K562 (cell line): ENCODE results near the gene RNF20. TPM values are rescaled to one million over a fixed set of nuclear protein-coding genes. Genes with fewer than 3 reads are reported as not detected.

Experiments
- ATAC-seq: fragments of 200-7000 bp; cut with Tn5 transposase; 3 replicates; pipeline ENCODE4 v1.9.1; 2020; ENCODE audit warnings: moderate library complexity
- BruUV-seq: library from RNA; stranded (reverse); fragments of 400-500 nt; replicated peaks from 2 replicates; lab custom pipeline; 2021; lab: Mats Ljungman, UMichigan
- CTCF ChIA-PET: fragments of 300-600 bp; formaldehyde crosslinking; extraction: SDS; loops from one replicate; lab custom pipeline; 2021; ENCODE audit warnings: low intra/inter-chr PET ratio; lab: Yijun Ruan, JAX
- POLR2A ChIA-PET: fragments of 300-600, 350-650 bp; sonication (Branson Sonifier 250); formaldehyde crosslinking; extraction: SDS; loops from one replicate; lab custom pipeline; 2021; ENCODE audit warnings: antibody characterized with exemption, inconsistent platforms; lab: Yijun Ruan, JAX
- DNase-seq, 4 experiments: peaks; one replicate each; pipeline versions ENCODE4 v3.0.0 to v3.0.0-alpha.2; 2011 to 2018; ENCODE audit warnings: low spot score in 3 of 4, mixed read lengths in 3 of 4; ENCODE audit errors: extremely low read depth in 1 of 4
- FAIRE-seq: peaks from 2 replicates; lab custom pipeline; 2011; peaks lifted over from hg19 to GRCh38; lab: Jason Lieb, UNC
- H2AFZ ChIP-seq: 2 replicates; pipeline ENCODE4 v1.6.0; 2011; ENCODE audit warnings: low read depth, low read length, control low read depth, inconsistent platforms
- H3K27ac ChIP-seq: fragments of 200-600 bp; 3 replicates; pipeline ENCODE4 v1.8.0; 2011; ENCODE audit warnings: low read depth, mild to moderate bottlenecking, control low read depth, inconsistent platforms, low read length, moderate library complexity, mixed read lengths; ENCODE audit errors: extremely low read depth
- H3K27me3 ChIP-seq, 2 experiments: fragments of 300-600 bp in 1 of 2; 2 replicates in 1 of 2; 3 replicates in 1 of 2; pipeline versions ENCODE4 v1.6.0 to v1.8.0; 2011; ENCODE audit warnings: inconsistent platforms in 2 of 2, low read length in 2 of 2, mild to moderate bottlenecking in 1 of 2, mixed read lengths in 1 of 2, moderate library complexity in 1 of 2; ENCODE audit not compliant: control insufficient read depth in 2 of 2, insufficient read depth in 2 of 2
- H3K36me3 ChIP-seq: fragments of 300-600 bp; 3 replicates; pipeline ENCODE4 v1.8.0; 2011; ENCODE audit warnings: mild to moderate bottlenecking, low read length, inconsistent platforms; ENCODE audit not compliant: control insufficient read depth, insufficient read depth
- H3K4me1 ChIP-seq, 2 experiments: fragments of 200-600 bp in 1 of 2; replicated peaks in 1 of 2; 2 replicates in 1 of 2; 3 replicates in 1 of 2; pipeline versions ENCODE4 v1.5.1 to v1.8.0; 2011; ENCODE audit warnings: inconsistent platforms in 2 of 2, low read length in 2 of 2, mild to moderate bottlenecking in 1 of 2, mixed read lengths in 1 of 2, moderate library complexity in 1 of 2; ENCODE audit not compliant: control insufficient read depth in 2 of 2, insufficient read depth in 2 of 2
- H3K4me2 ChIP-seq: 2 replicates; pipeline ENCODE4 v1.6.1; 2011; ENCODE audit warnings: low read length, control low read depth, inconsistent platforms, mixed read lengths; ENCODE audit not compliant: insufficient read depth
- H3K4me3 ChIP-seq: fragments of 200-600 bp; sonication (generic), shearing (Covaris generic); 2 replicates; pipeline ENCODE4 v1.5.1; 2016; ENCODE audit warnings: control low read depth, inconsistent platforms
- H3K79me2 ChIP-seq: fragments of 200-600 bp; 3 replicates; pipeline ENCODE4 v1.8.0; 2011; ENCODE audit warnings: low read length, inconsistent platforms; ENCODE audit not compliant: control insufficient read depth, insufficient read depth
- H3K9ac ChIP-seq, 2 experiments: 2 replicates each; pipeline versions ENCODE4 v1.6.0 to v1.6.1; 2011; ENCODE audit warnings: low read depth in 2 of 2, low read length in 2 of 2, control low read depth in 1 of 2, inconsistent platforms in 1 of 2, mild to moderate bottlenecking in 1 of 2, mixed read lengths in 1 of 2; ENCODE audit not compliant: insufficient read depth in 1 of 2
- H3K9me1 ChIP-seq: one replicate; pipeline ENCODE4 v1.6.0; 2011; ENCODE audit warnings: inconsistent platforms, mild to moderate bottlenecking, low read length, moderate library complexity; ENCODE audit not compliant: control insufficient read depth, insufficient read depth
- H3K9me3 ChIP-seq: replicated peaks from 2 replicates; pipeline ENCODE4 v1.5.1; 2011; ENCODE audit warnings: low read depth, low read length, inconsistent platforms; ENCODE audit not compliant: control insufficient read depth, insufficient read depth
- H4K20me1 ChIP-seq: replicated peaks from 2 replicates; pipeline ENCODE4 v1.6.1; 2011; ENCODE audit warnings: low read length, inconsistent platforms, mixed read lengths; ENCODE audit not compliant: control insufficient read depth, insufficient read depth
- EP400 ChIP-seq: fragments of 450-650 bp; IDR thresholded peaks from 2 replicates; pipeline ENCODE4 v1.6.1; 2017; ENCODE audit warnings: antibody characterized with exemption, mild to moderate bottlenecking, moderate library complexity
- HIVEP1 ChIP-seq: fragments of 250-450 bp; sonication (Bioruptor Pico); IDR thresholded peaks from 2 replicates; pipeline ENCODE4 v1.4.0; 2020; ENCODE audit warnings: mild to moderate bottlenecking
- HMGN3 ChIP-seq: IDR thresholded peaks from 2 replicates; pipeline ENCODE4 v1.6.1; 2011; ENCODE audit warnings: borderline replicate concordance, low read depth, mild to moderate bottlenecking, mixed read lengths, low read length; ENCODE audit not compliant: insufficient read length; ENCODE audit errors: extremely low read depth
- KDM1A ChIP-seq, 2 experiments: fragments of 450-650 bp; IDR thresholded peaks; 2 replicates each; pipeline ENCODE4 v1.6.1; 2016; ENCODE audit warnings: mild to moderate bottlenecking in 2 of 2
- MAFG ChIP-seq: fragments of 450-650 bp; conservative IDR thresholded peaks from 2 replicates; pipeline ENCODE4 v1.6.1; 2016; ENCODE audit warnings: missing genetic modification characterization, missing compliant biosample characterization
- MXI1 ChIP-seq: IDR thresholded peaks from 2 replicates; pipeline ENCODE4 v1.6.1; 2011; ENCODE audit warnings: low read depth, mild to moderate bottlenecking, improper control_type of control experiment, low read length
- MYC ChIP-seq, 2 experiments: fragments of 250-450 bp in 1 of 2; sonication (Bioruptor Pico) in 1 of 2; IDR thresholded peaks; 2 replicates each; pipeline versions ENCODE4 v1.5.1 to v1.6.1; 2012 to 2021; ENCODE audit warnings: low read depth in 2 of 2, borderline replicate concordance in 1 of 2, improper control_type of control experiment in 1 of 2, low read length in 1 of 2, mild to moderate bottlenecking in 1 of 2, moderate library complexity in 1 of 2
- NR4A1 ChIP-seq, 2 experiments: fragments of 250-450 bp in 1 of 2; fragments of 450-650 bp in 1 of 2; sonication (Bioruptor Pico) in 1 of 2; IDR thresholded peaks; 2 replicates each; pipeline versions ENCODE4 v1.4.0 to v1.6.1; 2016 to 2020; ENCODE audit warnings: mild to moderate bottlenecking in 2 of 2, missing compliant biosample characterization in 1 of 2, missing genetic modification characterization in 1 of 2, moderate library complexity in 1 of 2
- POLR2AphosphoS5 ChIP-seq: IDR thresholded peaks from 2 replicates; pipeline ENCODE4 v1.6.1; 2011; ENCODE audit warnings: mild to moderate bottlenecking, low read depth, low read length, moderate library complexity; ENCODE audit not compliant: control insufficient read depth, insufficient read depth
- RBM14 ChIP-seq: fragments of 200-400 bp; formaldehyde crosslinking; IDR thresholded peaks from 2 replicates; pipeline ENCODE4 v1.6.1; 2018; ENCODE audit warnings: low read depth, mild to moderate bottlenecking, low read length, moderate library complexity, borderline replicate concordance; ENCODE audit not compliant: insufficient read depth
- SMAD3 ChIP-seq: fragments of 450-650 bp; formaldehyde crosslinking; conservative IDR thresholded peaks from 2 replicates; pipeline ENCODE4 v1.4.0; 2020; ENCODE audit warnings: mild to moderate bottlenecking
- XRCC4 ChIP-seq: IDR thresholded peaks from one replicate; pipeline ENCODE4 v1.6.1; 2011; ENCODE audit not compliant: insufficient read depth, insufficient read length; ENCODE audit errors: extremely low read depth
- YY1 ChIP-seq, 3 experiments: IDR thresholded peaks; 2 replicates each; pipeline ENCODE4 v1.6.1; 2011; ENCODE audit warnings: low read length in 2 of 3, mild to moderate bottlenecking in 2 of 3, moderate library complexity in 2 of 3, borderline replicate concordance in 1 of 3, control low read depth in 1 of 3, low read depth in 1 of 3; ENCODE audit not compliant: insufficient read depth in 3 of 3, insufficient replicate concordance in 2 of 3, control insufficient read depth in 1 of 3, insufficient read length in 1 of 3; ENCODE audit errors: extremely low read depth in 1 of 3
- ZFX ChIP-seq: sonication (generic); formaldehyde crosslinking; IDR thresholded peaks from 2 replicates; pipeline ENCODE4 v1.8.0; 2022; ENCODE audit warnings: mild to moderate bottlenecking, missing genetic modification reagents, moderate library complexity
- ZNF583 ChIP-seq: fragments of 250-450 bp; sonication (Bioruptor Pico); IDR thresholded peaks from 2 replicates; pipeline ENCODE4 v1.4.0; 2020
- WGBS: fragments of 100-300 bp; shearing (Covaris generic); methylation state at CpG from one replicate; pipeline ENCODE4 v1.1.6; 2016; ENCODE audit warnings: low coverage, mixed read lengths; ENCODE audit not compliant: insufficient coverage; ENCODE audit errors: missing lambda C conversion rate; 5-methylcytosine and 5-hydroxymethylcytosine counted together
- in situ Hi-C: fragments of 300-500 bp; cut with MboI; formaldehyde crosslinking; loops from 4 replicates; pipeline ENCODE4 v1.15.0; 2018; ENCODE audit warnings: inconsistent platforms, mixed read lengths
- intact Hi-C: fragments of 100-400 bp; cut with micrococcal nuclease; formaldehyde crosslinking; loops from 2 replicates; pipeline ENCODE4 v1.14.2; 2022
- polyA plus RNA-seq, 8 experiments: library from polyadenylated mRNA; depleted of rRNA in 4 of 8; stranded (reverse) in 5 of 8; unstranded in 3 of 8; fragments of >200 nt; fragmentation: Nextera tagmentation in 2 of 8; fragmentation: Illumina TruSeq in 1 of 8; extraction: Ambion mirVana in 2 of 8; extraction: Trizol in 1 of 8; gene quantifications; 2 replicates each; pipeline versions ENCODE4 v1.2.1 to v1.2.3, GENCODE V29; 2011 to 2014; ENCODE audit warnings: inconsistent platforms in 1 of 8, missing spikeins in 1 of 8
- total RNA-seq, 7 experiments: library from RNA; depleted of rRNA in 6 of 7; stranded (reverse); fragments of >200 nt in 6 of 7; fragmentation: Illumina TruSeq in 2 of 7; extraction: Trizol in 2 of 7; gene quantifications; 2 replicates each; pipeline versions ENCODE4 v1.2.1 to v1.2.3, GENCODE V29; 2011 to 2021; ENCODE audit warnings: low replicate concordance in 1 of 7
- TF ChIP-seq, protein P1 (sequence below): fragments of 150-350 bp; IDR thresholded peaks from 2 replicates; pipeline ENCODE4 v1.6.1; 2014; ENCODE audit warnings: low read depth, mild to moderate bottlenecking, low read length, borderline replicate concordance

The RNF20 gene
- total and polyA plus RNA-seq, 9 of the 15 experiments (the other 6 are each of a cell fraction or from before 2014, with no cell fraction given), result 5.5 to 25.0 (median 22.1) TPM

- Histone ChIP-seq H4K20me1 (no peaks in the 10 kb centered on the region), H3K9me3 (no peaks in the 10 kb centered on the region), H3K4me2 (peak overlapping the region; percentile 77), H3K9me1 (no peaks in the 10 kb centered on the region), H3K27me3 (no peaks in the 10 kb centered on the region), H2AFZ (peak overlapping the region; percentile 94), H3K4me1 (peaks cover 5 to 19% of the 10 kb centered on the region in 2 experiments; a peak in 4 of 5 replicates), H3K27ac (peak overlapping the region; percentile 58), H3K79me2 (peaks cover 15% of the 10 kb centered on the region; the same call in 2 of the 3 replicates), H3K9ac (peak overlapping the region; percentile 59 to 92), H3K4me3 (peak overlapping the region; percentile 47), H3K36me3 (no peaks in the 10 kb centered on the region; the same call in 2 of the 3 replicates)
- peak in 3 of 4 experiments; percentile 17 to 71 (median 49) for DNase-seq
- peak; percentile 86 for ATAC-seq
- in situ Hi-C loops, result no loop called here
- no peak for FAIRE-seq
- intact Hi-C loops, result no loop called here
- CTCF ChIA-PET, result interaction anchor here (1.0 kb wide), 1 partner anchor 43 kb away, joined by 3 read pairs; no protein-coding TSS in a partner anchor
- WGBS, result 7% methylated on average over 56 of the region's 61 CpGs
- POLR2A ChIA-PET, result interaction anchor here (0.6 to 1.1 kb wide), 4 partner anchors 17 to 1751 kb away, joined by 3 to 4 read pairs (median 4); no protein-coding TSS in a partner anchor
- TSS peak; percentile 76 for BruUV-seq
- TF ChIP-seq ZNF583 (CRISPR knock-in tag) (no peak), EP400 (peak; percentile 31; the same call in 1 of the 2 replicates), HMGN3 (peak; percentile 48), HIVEP1 (no peak), RBM14 (no peak), YY1 (IDR thresholded peaks at IDR 0.05; ENCODE audit: borderline replicate concordance in 1 of 3, control insufficient read depth in 1 of 3, extremely low read depth in 1 of 3, insufficient read depth in 3 of 3, insufficient read length in 1 of 3, insufficient replicate concordance in 2 of 3, low read depth in 1 of 3, low read length in 2 of 3) (peak in 2 of 3 experiments; percentile 12 to 54), XRCC4 (no peak), KDM1A (IDR thresholded peaks at IDR 0.05) (no peak), POLR2AphosphoS5 (peak; percentile 52), NR4A1 (CRISPR knock-in tag; IDR thresholded peaks at IDR 0.05) (no peak), NR4A1 (tag; IDR thresholded peaks at IDR 0.05) (no peak), MXI1 (no peak), MYC (IDR thresholded peaks at IDR 0.05; ENCODE audit: low read depth, low read length) (0 out of 2 replicates have a peak, but pooled peaks have one; percentile 42), MYC (CRISPR knock-in tag; IDR thresholded peaks at IDR 0.05; ENCODE audit: borderline replicate concordance, low read depth) (no peak), ZFX (CRISPR knock-in tag) (peak; percentile 28; the same call in 1 of the 2 replicates), MAFG (tag) (no peak), SMAD3 (CRISPR knock-in tag) (no peak)
- TF ChIP-seq, protein P1, sequence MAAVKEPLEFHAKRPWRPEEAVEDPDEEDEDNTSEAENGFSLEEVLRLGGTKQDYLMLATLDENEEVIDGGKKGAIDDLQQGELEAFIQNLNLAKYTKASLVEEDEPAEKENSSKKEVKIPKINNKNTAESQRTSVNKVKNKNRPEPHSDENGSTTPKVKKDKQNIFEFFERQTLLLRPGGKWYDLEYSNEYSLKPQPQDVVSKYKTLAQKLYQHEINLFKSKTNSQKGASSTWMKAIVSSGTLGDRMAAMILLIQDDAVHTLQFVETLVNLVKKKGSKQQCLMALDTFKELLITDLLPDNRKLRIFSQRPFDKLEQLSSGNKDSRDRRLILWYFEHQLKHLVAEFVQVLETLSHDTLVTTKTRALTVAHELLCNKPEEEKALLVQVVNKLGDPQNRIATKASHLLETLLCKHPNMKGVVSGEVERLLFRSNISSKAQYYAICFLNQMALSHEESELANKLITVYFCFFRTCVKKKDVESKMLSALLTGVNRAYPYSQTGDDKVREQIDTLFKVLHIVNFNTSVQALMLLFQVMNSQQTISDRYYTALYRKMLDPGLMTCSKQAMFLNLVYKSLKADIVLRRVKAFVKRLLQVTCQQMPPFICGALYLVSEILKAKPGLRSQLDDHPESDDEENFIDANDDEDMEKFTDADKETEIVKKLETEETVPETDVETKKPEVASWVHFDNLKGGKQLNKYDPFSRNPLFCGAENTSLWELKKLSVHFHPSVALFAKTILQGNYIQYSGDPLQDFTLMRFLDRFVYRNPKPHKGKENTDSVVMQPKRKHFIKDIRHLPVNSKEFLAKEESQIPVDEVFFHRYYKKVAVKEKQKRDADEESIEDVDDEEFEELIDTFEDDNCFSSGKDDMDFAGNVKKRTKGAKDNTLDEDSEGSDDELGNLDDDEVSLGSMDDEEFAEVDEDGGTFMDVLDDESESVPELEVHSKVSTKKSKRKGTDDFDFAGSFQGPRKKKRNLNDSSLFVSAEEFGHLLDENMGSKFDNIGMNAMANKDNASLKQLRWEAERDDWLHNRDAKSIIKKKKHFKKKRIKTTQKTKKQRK, result no peak
Observed at GRCh38 chr9:101485924-101486692, 47.5 kb upstream of the RNF20 start.
